GM18520 (cell line): Measurements from ENCODE around the gene DCP1A.
A peak's percentile ranks its signal among the peaks of the same experiment; 100 is the strongest.
"Not testable (repeated sequence)": the region's sequence is repeated elsewhere in the genome, so short reads cannot be mapped to it uniquely, and the experiment has no call there.

ENCODE experiments used
- ATAC-seq: cut with Tn5 transposase; IDR thresholded peaks from one replicate; pipeline ENCODE4 v1.9.1; 2021; ENCODE audit not compliant: unreplicated experiment

Gene DCP1A

DNA sequence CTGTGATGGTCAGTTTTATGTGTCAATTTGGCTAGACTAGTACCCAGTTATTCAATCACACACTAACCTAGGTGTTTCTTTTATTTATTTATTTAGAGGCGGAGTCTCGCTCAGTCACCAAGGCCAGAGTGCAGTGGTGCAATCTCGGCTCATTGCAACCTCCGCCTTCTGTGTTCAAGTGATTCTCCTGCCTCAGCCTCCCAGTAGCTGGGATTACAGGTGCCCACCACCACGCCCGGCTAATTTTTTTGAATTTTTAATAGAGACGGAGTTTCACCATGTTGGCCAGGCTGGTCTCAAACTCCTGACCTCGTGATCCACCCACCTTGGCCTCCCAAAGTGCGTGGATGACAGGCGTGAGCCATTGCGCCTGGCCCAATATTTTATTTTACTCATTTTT is 78.2 kb downstream of the DCP1A start:
- not testable (repeated sequence) for ATAC-seq

DNA sequence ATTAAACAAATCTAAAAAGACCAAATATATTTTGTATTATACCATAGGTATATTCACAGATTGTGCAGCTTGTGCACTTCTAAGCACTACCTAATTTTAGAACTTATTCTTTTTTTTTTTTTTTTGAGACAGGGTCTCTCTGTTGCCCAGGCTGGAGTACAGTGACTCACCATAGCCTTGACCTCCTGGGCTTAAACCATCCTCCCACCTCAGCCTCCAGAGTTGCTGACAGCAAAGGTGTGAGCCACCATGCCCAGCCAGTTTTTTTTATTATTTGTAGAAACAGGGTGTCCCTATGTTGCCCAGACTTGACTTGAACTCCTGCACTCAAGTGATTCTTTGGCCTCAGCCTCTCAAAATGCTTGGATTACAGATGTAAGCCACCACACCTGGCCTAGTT is 79.6 kb downstream of the DCP1A start:
- ATAC-seq, result no peak

DNA sequence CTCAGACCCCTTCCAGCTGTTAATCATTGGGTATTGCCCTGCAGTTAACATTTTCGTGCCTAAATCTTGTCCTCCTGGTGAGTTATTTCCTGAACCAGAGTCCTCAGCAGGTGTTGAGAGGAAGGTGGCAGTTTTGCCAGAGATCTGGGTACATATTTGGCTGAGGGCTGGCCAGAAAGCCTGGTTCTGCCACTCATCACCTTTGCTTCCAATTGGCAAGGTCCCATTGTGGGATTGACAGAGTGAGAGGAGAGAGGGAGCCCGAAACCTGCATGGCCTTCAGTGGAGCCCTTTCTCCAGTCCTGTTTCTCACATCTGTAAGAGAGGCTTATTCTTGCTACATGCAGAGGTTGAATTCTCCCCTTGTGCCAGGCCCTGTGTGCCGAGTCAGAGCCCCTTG is 82.6 kb downstream of the DCP1A start:
- no peak for ATAC-seq

DNA sequence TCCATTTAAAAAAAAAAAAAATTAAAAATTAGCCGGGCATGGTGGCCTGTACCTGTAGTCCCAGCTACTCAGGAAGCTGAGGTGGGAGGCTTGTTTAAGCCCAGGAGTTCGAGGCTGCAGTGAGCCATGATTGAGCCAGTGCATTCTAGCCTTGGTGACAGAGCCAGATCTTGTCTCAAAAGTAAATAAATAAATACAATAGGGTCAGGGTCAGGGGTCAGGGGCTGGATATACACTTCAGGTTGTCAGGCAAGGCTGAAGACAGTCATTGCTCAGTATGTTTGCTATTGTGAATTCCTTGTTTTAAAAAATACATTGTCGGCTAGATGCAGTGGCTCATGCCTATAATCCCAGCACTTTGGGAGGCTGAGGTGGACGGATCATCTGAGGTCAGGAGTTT is 83.4 kb downstream of the DCP1A start:
- no peak for ATAC-seq

DNA sequence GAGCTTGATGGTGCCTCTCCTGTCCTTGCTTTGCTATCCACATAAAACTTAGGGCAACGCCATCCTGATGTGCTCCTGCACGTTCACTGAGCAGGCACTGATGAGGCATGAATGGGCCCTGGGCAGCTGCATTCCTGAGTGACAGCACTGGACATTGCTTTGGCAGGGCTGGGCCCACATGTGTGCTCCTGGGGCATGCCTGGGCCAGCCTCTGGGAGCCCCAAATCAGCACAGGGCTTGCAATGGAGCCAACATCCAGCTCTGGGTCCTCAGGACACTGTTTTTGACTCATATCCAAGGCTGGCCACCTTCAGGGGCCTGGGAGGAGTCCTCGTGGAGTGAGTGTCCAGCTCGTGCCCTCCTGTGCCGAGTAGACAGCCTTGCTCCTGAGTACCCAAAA is 85.6 kb downstream of the DCP1A start:
- ATAC-seq, result no peak

DNA sequence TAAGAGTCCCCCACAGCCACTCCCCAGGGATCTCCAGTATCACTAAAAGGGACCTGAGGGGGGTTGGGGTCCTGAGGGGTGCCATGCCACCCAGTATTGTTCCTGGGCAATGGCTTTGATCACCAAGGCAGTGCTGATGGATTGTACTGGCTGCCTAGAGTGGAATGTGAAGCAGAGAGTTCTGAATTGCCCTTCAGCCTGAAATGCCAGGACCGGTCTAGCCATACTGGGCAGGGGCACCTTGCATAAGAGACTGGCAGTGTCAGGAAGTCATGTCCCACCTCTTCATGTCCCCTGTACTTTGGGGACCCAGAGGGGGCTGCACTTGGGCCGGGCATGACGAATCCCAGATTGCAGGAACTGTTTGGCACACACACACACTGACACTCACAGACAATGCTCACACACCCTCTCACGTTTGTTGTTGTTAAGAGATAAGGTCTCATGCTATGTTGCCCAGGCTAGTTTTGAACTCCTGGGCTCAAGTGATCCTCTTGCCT is 87.0 kb downstream of the DCP1A start:
- no peak for ATAC-seq

DNA sequence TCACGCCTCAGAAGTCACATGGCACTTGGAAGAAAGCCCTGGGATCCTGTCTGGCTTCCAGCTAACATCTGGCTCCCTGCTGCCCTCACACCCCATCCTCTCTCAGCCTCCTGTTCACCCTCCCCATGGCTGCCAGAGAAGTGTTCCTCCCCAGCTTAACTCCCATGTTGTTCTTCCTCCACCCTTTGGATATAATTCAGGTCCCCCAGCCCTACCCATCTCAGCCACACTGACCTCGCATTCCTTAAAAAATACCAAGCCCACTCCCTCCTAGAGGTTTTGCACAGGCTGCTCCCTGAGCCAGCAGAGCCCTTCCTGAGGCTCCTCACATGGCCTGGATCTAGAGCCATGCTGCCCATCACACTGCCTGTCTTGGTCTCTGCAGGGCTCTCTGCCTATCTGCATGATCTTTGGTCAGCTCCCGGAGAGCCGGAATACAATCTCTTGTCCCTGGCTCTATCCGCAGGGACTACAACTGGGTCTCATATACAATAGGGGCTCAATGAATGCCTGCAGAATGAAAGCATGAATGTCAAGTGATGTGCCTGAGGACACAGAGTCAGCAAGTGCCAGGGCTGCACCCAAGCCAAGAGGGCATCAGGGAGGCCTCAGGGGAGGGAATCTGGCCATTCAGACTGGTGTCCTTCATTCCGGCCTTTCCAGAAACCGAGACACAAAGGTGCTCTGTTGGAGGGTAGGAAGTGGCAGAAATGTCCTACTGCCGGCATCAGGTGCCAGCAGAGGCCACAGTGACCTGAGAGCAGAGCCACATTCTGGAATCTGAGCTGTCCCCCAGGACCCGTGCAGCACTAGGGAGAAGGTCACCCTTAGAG is 87.7 kb downstream of the DCP1A start:
- ATAC-seq, result no peak

GRCh38 chr3:53258600-53259426 is 88.5 kb downstream of the DCP1A start:
- no peak for ATAC-seq

- ATAC-seq, result no peak
These were observed 89.9 kb downstream of the DCP1A start for GRCh38 chr3:53257465-53257864.

DNA sequence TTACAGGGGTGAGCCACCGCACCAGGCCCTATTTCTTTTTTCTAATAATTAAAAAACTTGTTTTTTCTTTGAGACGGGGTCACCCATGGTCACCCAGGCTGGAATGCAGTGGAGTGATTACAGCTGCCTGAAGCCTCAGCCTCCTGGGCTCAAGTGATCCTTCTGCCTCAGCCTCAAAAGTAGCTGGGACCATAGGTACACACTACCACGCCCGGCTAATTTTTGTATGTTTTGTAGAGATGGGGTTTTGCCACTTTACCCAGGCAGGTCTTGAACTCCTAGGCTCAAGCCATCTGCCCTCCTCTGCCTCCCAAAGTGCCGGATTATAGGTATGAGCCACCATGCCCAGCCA is 90.7 kb downstream of the DCP1A start:
- no peak for ATAC-seq

- ATAC-seq, result peak; percentile 38
These were observed 91.3 kb downstream of the DCP1A start, which contains the start of gene TKT for GRCh38 chr3:53255775-53256703. Gene TKT, minus strand, starts transcription at chr3:53256022. Its CDS starts 80 bp downstream, at chr3:53255942.

DNA sequence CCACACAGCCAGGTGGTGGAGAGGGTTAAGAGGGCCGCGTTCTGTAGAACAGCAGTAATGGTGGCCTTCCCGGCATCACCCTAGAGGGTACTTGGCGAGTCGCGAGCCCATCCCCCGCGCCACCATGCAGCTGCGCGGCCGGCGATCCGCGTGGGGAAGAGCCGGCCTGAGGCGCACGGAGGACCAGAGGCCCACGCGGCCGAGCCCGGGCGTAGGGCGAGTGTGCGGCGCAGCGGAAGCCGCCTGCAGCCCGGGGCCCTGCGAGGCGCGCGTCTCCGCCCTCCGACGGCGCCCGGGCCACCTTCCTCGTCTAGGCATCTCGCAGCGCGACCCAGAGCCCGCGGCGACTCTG is 91.9 kb downstream of the DCP1A start:
- peak; percentile 15 for ATAC-seq

DNA sequence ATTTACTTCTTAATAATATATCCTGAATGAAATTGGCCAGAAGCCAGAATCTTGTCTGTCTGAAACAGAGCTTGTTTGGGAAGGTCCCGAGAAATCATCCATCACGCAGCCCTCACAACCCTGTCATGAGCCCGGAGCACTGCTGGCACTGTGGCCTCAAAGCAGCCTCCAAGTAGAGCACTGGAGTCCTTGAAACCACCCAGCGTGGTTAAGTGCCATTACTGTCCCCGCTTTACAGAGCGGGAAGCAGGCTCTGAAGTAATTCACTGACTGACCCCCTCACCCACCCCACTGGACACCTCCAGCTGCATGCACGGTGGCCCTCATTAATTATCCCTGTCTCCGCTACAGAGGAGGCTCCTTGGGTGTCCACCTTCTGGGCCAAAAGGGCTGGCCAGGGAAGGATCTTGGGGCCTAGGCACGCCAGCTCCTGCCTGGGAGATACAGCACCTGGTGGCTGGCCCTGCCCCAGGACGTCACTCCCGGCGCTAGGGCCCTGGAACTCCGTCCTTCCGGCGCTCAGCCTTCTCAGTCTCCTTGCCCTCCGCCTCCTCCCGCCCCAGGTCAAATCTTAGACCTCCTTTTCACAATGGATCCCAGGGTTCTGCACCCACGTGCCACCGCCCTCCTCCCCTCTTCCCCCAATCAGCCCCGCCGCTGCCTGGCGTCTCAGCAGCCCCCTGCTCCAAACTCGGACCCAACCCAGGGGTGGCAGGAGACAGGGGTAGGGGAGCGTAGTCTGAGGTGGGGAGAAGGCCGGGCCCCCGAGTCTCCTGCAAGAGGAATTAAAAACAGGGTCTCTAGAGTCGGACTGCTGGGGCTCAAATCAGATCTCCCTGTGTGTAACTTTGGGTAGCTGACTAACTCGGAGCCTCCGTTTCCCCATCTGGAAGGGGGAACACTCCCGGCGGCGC is 92.6 kb downstream of the DCP1A start:
- peak; percentile 31 for ATAC-seq

DNA sequence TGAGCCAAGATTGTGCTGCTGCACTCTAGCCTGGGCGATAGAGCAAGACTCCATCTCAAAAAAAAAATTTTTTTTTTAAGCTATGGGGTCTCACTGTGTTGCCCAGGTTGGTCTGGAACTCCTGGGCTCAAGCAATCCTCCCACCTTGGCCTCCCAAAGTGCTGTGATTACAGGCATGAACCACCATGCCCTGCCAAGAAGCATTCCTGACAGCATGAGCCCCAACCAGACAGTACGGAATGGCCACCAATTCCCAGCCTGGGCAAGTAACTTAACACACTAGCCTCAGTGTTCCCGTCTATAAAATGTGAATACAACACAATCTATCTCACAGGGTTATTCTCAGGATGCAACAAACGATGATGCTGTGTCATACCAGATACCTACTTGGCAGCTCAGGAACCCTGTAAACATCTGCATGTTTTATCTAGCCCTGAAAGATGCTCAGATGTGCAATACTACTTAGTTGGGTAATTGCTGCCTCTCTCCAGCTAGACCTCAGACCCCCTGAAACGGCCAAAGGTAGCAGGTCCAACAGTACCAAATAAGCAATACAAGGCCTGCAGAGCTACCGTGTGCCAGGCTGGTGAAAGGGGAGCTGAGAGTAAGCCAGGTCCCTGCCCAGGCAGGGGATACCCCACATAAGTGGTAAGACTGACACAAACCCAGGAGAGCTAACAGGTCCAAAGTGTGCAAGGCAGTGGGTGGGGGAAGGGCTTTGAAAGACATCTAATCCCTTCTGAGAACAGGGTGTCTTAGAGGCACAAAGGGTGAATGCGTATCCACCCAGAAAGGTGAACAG is 93.4 kb downstream of the DCP1A start:
- no peak for ATAC-seq

DNA sequence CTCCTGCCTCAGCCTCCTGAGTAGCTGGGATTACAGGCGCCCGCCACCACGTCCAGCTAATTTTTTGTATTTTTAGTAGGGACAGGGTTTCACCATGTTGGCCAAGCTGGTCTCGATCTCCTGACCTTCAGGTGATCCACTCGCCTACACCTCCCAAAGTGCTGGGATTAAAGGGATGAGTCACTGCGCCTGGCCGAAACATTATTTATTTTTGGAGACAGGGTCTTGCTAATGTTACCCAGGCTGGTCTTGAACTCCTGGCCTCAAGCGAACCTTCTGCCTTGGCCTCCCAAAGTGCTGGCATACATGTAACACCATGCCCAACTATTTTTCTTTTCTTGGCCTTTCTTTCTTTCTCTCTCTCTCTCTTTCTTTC is 94.4 kb downstream of the DCP1A start:
- ATAC-seq, result not testable (repeated sequence)

DNA sequence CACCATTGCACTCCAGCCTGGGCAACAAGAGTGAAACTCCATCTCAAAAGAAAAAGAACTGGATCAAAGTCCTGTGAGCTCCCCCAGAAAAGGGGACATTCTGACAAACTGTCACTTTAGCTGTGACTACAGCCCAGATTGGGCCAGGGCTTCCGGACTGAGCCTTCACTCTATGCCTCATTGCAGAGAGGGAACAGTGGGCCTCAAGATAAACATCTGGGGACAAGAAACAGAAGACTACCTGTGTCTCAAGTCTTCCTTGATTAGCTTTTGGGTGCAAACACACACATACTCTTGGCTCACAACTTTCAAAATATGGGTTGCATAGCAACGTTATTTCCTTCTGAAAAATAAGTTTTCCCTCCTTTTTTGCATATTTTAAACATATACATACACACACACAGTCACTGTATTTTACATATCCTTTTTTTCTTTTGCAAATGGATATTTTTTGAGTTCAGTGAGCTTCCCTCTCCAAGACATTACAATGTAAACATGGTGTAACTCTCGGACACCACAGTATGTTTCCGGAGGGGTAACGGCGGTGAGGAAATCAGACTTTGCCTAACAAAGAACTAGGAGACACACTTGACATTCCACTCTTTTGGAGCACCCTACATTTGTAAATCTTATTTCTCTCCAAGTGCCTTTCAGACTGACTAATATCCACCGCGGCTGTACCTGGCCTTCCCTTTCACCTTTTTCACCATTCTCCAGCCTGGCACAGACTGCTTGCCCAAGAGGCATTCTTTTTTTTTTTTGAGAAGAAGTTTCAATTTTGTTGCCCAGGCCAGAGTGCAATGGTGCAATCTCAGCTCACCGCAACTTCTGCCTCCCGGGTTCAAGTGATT is 95.0 kb downstream of the DCP1A start:
- no peak for ATAC-seq

GRCh38 chr3:53250881-53251605 is 96.3 kb downstream of the DCP1A start:
- ATAC-seq, result no peak

- ATAC-seq, result no peak
These were observed 96.9 kb downstream of the DCP1A start for GRCh38 chr3:53250453-53250852.
